Muscle of leg (tissue), 11 donors: ENCODE data around the gene MLLT1. TPM values are rescaled to one million over a fixed set of nuclear protein-coding genes. Genes with fewer than 3 reads are reported as not detected.

Experiments
- DNase-seq: peaks from one replicate; pipeline ENCODE4 v3.0.0; 2013
- H3K27ac ChIP-seq: one replicate; pipeline ENCODE4 v1.5.1; 2013; ENCODE audit warnings: mild to moderate bottlenecking, low read length, control low read depth
- H3K27me3 ChIP-seq: one replicate; pipeline ENCODE4 v1.6.1; 2013; ENCODE audit warnings: low read length; ENCODE audit not compliant: control insufficient read depth, insufficient read depth
- H3K36me3 ChIP-seq: one replicate; pipeline ENCODE4 v1.6.1; 2013; ENCODE audit warnings: low read length; ENCODE audit not compliant: control insufficient read depth, insufficient read depth
- H3K4me1 ChIP-seq: one replicate; pipeline ENCODE4 v1.6.1; 2013; ENCODE audit warnings: low read length; ENCODE audit not compliant: control insufficient read depth, insufficient read depth
- H3K4me3 ChIP-seq: one replicate; pipeline ENCODE4 v1.5.1; 2013; ENCODE audit warnings: low read length, control low read depth
- H3K9me3 ChIP-seq: replicated peaks from 2 replicates; pipeline ENCODE4 v1.6.1; 2013; ENCODE audit warnings: low read depth, low read length; ENCODE audit not compliant: control insufficient read depth
- WGBS: methylation state at CpG from one replicate; pipeline ENCODE4 v1.1.5; 2013; ENCODE audit warnings: missing lambda C conversion rate; ENCODE audit not compliant: insufficient coverage; 5-methylcytosine and 5-hydroxymethylcytosine counted together
- polyA plus RNA-seq, 8 donors: library from polyadenylated mRNA; unstranded; fragments of 120-200 nt; gene quantifications; one replicate each; pipeline versions ENCODE4 v1.2.1 to v1.2.3, GENCODE V29; 2013; ENCODE audit warnings: inconsistent platforms in 1 of 8, low replicate concordance in 1 of 8; ENCODE audit not compliant: insufficient read length in 8 of 8, insufficient read depth in 1 of 8
- total RNA-seq: library from RNA; stranded (reverse); fragments of 120-200 nt; gene quantifications from one replicate; pipeline ENCODE4 v1.2.4, GENCODE V29; 2013

The MLLT1 gene
- total and polyA plus RNA-seq, 9 donors: 11.9 to 63.4 (median 56.4) TPM

GRCh38 chr19:6223461-6224307, 56.1 kb downstream of the MLLT1 start:
- Histone ChIP-seq H3K36me3 (peaks cover 49% of the 10 kb centered on the region), H3K27me3 (no peaks in the 10 kb centered on the region), H3K27ac (peak overlapping the region; percentile 71), H3K4me1 (peaks cover 99% of the 10 kb centered on the region), H3K4me3 (no peak overlapping the region), H3K9me3 (no peaks in the 10 kb centered on the region)
- DNase-seq: no peak
- WGBS: 77% methylated on average over 17 of the region's 18 CpGs

- Histone ChIP-seq H3K4me3 (no peak overlapping the region), H3K27ac (peak overlapping the region; percentile 74), H3K4me1 (peaks cover 99% of the 10 kb centered on the region), H3K27me3 (no peaks in the 10 kb centered on the region), H3K36me3 (peaks cover 49% of the 10 kb centered on the region), H3K9me3 (no peaks in the 10 kb centered on the region)
- DNase-seq: no peak
- WGBS: 81% methylated on average over 18 of the region's 18 CpGs
Observed at GRCh38 chr19:6222884-6223283, 56.9 kb downstream of the MLLT1 start.

GRCh38 chr19:6221878-6222746, 57.7 kb downstream of the MLLT1 start:
- H3K27me3 ChIP-seq: no peaks in the 10 kb centered on the region
- peaks cover 99% of the 10 kb centered on the region for H3K4me1 ChIP-seq
- no peak overlapping the region for H3K4me3 ChIP-seq
- WGBS: 80% methylated on average over 20 of the region's 40 CpGs
- H3K9me3 ChIP-seq: no peaks in the 10 kb centered on the region
- peaks cover 47% of the 10 kb centered on the region for H3K36me3 ChIP-seq
- no peak for DNase-seq
- peak overlapping the region; percentile 74 for H3K27ac ChIP-seq

GRCh38 chr19:6221220-6221877, 58.4 kb downstream of the MLLT1 start:
- H3K9me3 ChIP-seq: no peaks in the 10 kb centered on the region
- H3K36me3 ChIP-seq: peaks cover 39% of the 10 kb centered on the region
- H3K4me3 ChIP-seq: no peak overlapping the region
- WGBS: 85% methylated on average over 13 of the region's 17 CpGs
- DNase-seq: no peak
- peaks cover 99% of the 10 kb centered on the region for H3K4me1 ChIP-seq
- no peak overlapping the region for H3K27ac ChIP-seq
- H3K27me3 ChIP-seq: no peaks in the 10 kb centered on the region

- peaks cover 95% of the 10 kb centered on the region for H3K4me1 ChIP-seq
- H3K4me3 ChIP-seq: no peak overlapping the region
- WGBS: 49% methylated on average over 24 of the region's 28 CpGs
- H3K9me3 ChIP-seq: no peaks in the 10 kb centered on the region
- DNase-seq: peak; percentile 67
- peaks cover 32% of the 10 kb centered on the region for H3K36me3 ChIP-seq
- no peaks in the 10 kb centered on the region for H3K27me3 ChIP-seq
- H3K27ac ChIP-seq: peak overlapping the region; percentile 68
Observed at GRCh38 chr19:6220385-6221191, 59.2 kb downstream of the MLLT1 start.

- no peaks in the 10 kb centered on the region for H3K9me3 ChIP-seq
- 48% methylated on average over 15 of the region's 24 CpGs for WGBS
- H3K36me3 ChIP-seq: peaks cover 33% of the 10 kb centered on the region
- H3K4me1 ChIP-seq: peaks cover 89% of the 10 kb centered on the region
- no peaks in the 10 kb centered on the region for H3K27me3 ChIP-seq
- DNase-seq: no peak
- H3K27ac ChIP-seq: peak overlapping the region; percentile 68
- H3K4me3 ChIP-seq: no peak overlapping the region
Observed at GRCh38 chr19:6219586-6220290, 60.0 kb downstream of the MLLT1 start.

GRCh38 chr19:6219147-6219525, 60.6 kb downstream of the MLLT1 start:
- Histone ChIP-seq H3K27me3 (no peaks in the 10 kb centered on the region), H3K9me3 (no peaks in the 10 kb centered on the region), H3K4me3 (no peak overlapping the region), H3K4me1 (peaks cover 83% of the 10 kb centered on the region), H3K36me3 (peaks cover 32% of the 10 kb centered on the region), H3K27ac (peak overlapping the region; percentile 72)
- 38% methylated on average over 1 of the region's 8 CpGs for WGBS
- DNase-seq: no peak

GRCh38 chr19:6218491-6219146, 61.2 kb downstream of the MLLT1 start:
- no peak overlapping the region for H3K4me3 ChIP-seq
- H3K4me1 ChIP-seq: peaks cover 78% of the 10 kb centered on the region
- no peaks in the 10 kb centered on the region for H3K9me3 ChIP-seq
- H3K36me3 ChIP-seq: peaks cover 31% of the 10 kb centered on the region
- H3K27me3 ChIP-seq: no peaks in the 10 kb centered on the region
- peak; percentile 92 for DNase-seq
- whole genome bisulfite sequencing: 10% methylated on average over 8 of the region's 18 CpGs
- H3K27ac ChIP-seq: peak overlapping the region; percentile 72
